H1 (cell line): Measurements from ENCODE around the gene SESN3. TPM values are rescaled to one million over a fixed set of nuclear protein-coding genes. Genes with fewer than 3 reads are reported as not detected.

Experiments
- BCL11A ChIP-seq, 2 experiments: IDR thresholded peaks; one replicate each; pipeline ENCODE4 v1.6.1; 2011; ENCODE audit warnings: low read depth in 2 of 2, low read length in 2 of 2, mild to moderate bottlenecking in 2 of 2
- CBX8 ChIP-seq: fragments of 300-800, 300-1000 bp; sonication (generic); IDR thresholded peaks from 2 replicates; pipeline ENCODE4 v1.7.1; 2016; ENCODE audit warnings: low read depth, low read length, borderline replicate concordance
- CHD7 ChIP-seq: fragments of 300-600 bp; sonication (generic); IDR thresholded peaks from 2 replicates; pipeline ENCODE4 v1.7.1; 2012; ENCODE audit warnings: low read length, moderate library complexity, mild to moderate bottlenecking, inconsistent platforms; ENCODE audit not compliant: insufficient replicate concordance
- JUND ChIP-seq: IDR thresholded peaks from 2 replicates; pipeline ENCODE4 v1.6.1; 2011; ENCODE audit warnings: mild to moderate bottlenecking, improper control_type of control experiment, low read length
- MAFK ChIP-seq: IDR thresholded peaks from 2 replicates; pipeline ENCODE4 v1.6.1; 2012; ENCODE audit warnings: low read depth, mild to moderate bottlenecking, improper control_type of control experiment, low read length
- SIN3A ChIP-seq, 2 experiments: IDR thresholded peaks in 1 of 2; conservative IDR thresholded peaks in 1 of 2; 2 replicates each; pipeline ENCODE4 v1.6.1; 2011 to 2012; ENCODE audit warnings: low read length in 2 of 2, improper control_type of control experiment in 1 of 2, low read depth in 1 of 2, mild to moderate bottlenecking in 1 of 2
- polyA plus RNA-seq, 7 experiments: library from polyadenylated mRNA; depleted of rRNA in 3 of 7; stranded (reverse) in 5 of 7; unstranded in 2 of 7; fragments of >200 nt in 5 of 7; fragments of 200-250 nt in 2 of 7; gene quantifications; 1 replicate in 5 of 7; 2 replicates in 1 of 7; 4 replicates in 1 of 7; pipeline versions ENCODE4 v1.2.1 to v1.2.3, GENCODE V29; 2011 to 2013; ENCODE audit warnings: missing spikeins in 2 of 7, mixed read lengths in 2 of 7
- total RNA-seq: library from RNA; stranded (reverse); fragmentation: NEBNext Ultra II Directional; extraction: Animal tissue kit (Norgen Biotek cat#: 25700); gene quantifications from 2 replicates; pipeline ENCODE4 v1.2.1, GENCODE V29; 2021

SESN3 gene
- total and polyA plus RNA-seq, 2 of the 8 experiments (the other 6 are each of a cell fraction or from before 2014, with no cell fraction given), result 10.2 to 31.1 TPM

GRCh38 chr11:95241681-95242081 is 10.7 kb upstream of the SESN3 start (continued):
- TF ChIP-seq SIN3A (conservative IDR thresholded peaks at IDR 0.05 in 1 of 2, IDR thresholded peaks at IDR 0.05 in 1 of 2; ENCODE audit: low read depth in 1 of 2, low read length in 2 of 2), result no peak
- no peak for TF ChIP-seq CBX8
- no peak for TF ChIP-seq CHD7
- TF ChIP-seq BCL11A (IDR thresholded peaks at IDR 0.05; ENCODE audit: low read depth in 2 of 2, low read length in 2 of 2), result no peak
- no peak for TF ChIP-seq JUND
- no peak for TF ChIP-seq MAFK
